Head of caudate nucleus (tissue), 42 donors: Measurements from ENCODE around the gene ADGRG3.
"Not testable (repeated sequence)": the region's sequence is repeated elsewhere in the genome, so short reads cannot be mapped to it uniquely, and the experiment has no call there.

Experiments
- DNase-seq, 42 donors: peaks; one replicate each; pipeline versions ENCODE4 v3.0.0 to v3.0.0-alpha.2; 2020 to 2021; ENCODE audit warnings: mixed read lengths in 7 of 42
- intact Hi-C: fragments of 100-400 bp; cut with DNase I; formaldehyde crosslinking; loops from one replicate; pipeline ENCODE4 v1.15.0; 2022

ADGRG3 gene

GRCh38 chr16:57701759-57702371 lies 33.8 kb downstream of the ADGRG3 start:
- intact Hi-C loops, result no loop called here
- no peak for DNase-seq

DNA sequence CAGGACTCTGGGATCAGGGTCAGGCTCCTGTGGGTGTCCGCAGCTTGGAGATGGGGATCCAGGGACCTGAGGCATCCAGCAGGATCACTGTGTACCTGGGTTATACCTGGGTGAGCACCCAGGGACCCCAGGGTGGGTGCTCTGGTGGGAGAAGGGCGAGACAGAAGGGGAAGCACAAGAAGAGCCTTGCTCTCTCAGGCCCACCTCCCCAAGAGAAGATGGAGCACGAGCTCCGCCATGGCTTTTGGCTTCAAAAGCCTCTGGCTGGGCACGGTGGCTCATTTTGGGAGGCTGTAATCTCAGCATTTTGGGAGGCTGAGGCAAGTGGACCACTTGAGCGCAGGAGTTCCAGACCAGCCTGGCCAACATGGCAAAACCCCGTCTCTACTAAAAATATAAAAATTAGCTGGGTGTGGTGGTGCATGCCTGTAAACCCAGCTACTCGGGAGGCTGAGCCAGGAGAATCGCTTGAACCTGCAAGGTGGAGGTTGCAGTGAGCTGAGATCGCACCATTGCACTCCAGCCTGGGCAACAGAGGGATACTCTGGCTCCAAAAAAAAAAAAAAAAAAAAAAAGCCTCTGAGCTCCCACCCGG lies 35.4 kb downstream of the ADGRG3 start:
- intact Hi-C loops, result no loop called here

DNA sequence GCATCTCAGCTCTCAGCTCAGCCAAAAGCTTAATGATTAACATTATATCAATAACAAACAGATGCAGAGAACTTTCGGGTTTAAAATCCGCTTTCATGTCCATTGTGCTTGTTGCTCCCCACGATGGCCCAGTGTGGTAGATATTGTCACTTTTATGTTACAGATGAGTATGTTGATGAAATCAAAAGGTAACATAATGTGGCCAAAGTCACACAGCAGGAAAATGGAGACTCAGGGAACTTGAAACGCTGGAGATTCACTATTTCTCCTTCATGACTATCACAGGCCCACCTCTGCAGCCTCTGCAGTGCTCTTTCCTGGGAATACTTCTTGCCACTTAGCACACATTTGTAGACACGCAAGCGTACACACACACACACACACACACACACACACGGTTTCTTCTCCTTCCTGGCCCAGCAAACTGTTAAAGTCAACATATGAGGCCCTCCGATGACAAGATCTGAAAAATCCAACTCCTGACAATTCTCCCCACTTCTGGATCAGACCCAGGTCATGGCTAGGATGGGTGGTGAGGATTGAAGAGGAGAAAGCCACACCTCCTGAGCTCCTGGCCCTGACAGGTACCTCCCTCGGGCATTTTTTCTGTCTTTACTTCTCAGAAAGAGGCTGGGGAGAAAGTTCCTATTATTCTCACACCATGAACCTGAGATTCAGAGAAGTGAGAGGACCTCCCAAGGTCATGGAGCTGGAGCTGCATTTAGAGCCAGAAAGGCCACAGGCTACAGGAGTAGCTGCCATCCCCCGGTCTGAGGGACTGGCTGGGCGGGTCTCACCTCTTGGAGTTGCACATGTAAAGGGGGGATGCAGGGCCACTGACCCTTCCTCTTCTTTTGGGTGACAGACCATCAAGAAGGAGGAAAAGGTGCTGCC lies 36.2 kb downstream of the ADGRG3 start:
- intact Hi-C loops, result no loop called here
- no peak for DNase-seq

More for the DNA sequence above, 35.4 kb downstream of the ADGRG3 start:
- DNase-seq, result no peak

DNA sequence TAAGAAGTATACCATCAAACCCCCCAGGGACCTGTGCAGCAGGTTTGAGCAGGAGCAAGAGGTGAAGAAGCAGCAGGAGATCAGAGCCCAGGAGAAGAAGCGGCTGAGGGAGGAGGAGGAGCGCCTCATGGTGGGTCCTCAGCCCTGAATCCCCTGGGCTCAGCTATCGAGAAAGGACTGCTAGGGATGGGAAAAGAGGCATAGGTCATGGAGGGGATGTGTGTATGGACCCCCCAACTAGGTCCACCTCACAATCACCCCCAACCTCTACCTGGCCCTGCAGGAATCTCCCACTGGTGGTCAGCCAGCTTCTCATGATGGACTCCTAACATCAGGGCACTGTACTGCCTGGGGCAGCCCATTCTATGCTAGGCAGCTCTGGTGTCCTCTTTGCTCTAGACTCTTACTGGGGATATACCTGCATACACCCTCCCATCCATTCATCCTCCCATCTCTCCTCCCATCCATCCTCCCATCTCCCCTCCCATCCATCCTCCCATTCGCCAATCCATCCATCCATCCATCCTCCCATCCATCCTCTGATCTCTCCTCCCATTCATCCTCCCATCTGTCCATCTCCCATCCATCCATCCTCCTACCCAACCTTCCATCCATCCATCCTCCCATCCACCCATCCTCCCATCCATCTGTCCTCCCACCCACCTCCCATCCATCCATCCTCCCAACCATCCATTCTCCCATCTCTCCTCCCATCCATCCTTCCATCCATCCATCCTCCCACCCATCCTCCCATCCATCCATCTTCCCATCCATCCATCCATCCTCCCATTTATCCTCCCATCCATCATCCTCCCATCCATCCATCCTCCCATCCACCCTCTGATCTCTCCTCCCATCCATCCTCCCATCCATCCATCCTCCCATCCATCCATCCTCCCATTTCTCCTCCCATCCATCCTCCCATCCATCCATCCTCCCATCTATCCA lies 37.1 kb downstream of the ADGRG3 start:
- DNase-seq, result no peak
- intact Hi-C loops, result no loop called here

GRCh38 chr16:57706717-57707116 lies 38.6 kb downstream of the ADGRG3 start:
- no peak for DNase-seq
- intact Hi-C loops, result no loop called here

DNA sequence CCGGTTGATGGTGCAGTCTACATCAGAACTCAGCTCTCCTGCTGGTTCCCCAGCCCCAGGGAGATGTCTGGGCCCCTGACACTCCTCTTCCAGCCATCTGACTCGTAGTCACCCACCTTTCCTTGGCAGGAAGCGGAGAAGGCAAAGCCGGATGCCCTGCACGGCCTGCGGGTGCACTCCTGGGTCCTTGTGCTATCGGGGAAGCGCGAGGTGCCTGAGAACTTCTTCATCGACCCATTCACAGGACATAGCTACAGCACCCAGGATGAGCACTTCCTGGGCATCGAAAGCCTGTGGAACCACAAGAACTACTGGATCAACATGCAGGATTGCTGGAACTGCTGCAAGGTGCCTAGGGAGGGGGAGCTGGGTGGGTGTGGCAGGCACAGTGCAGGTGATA lies 39.2 kb downstream of the ADGRG3 start:
- no peak for DNase-seq
- intact Hi-C loops, result no loop called here

- intact Hi-C loops, result no loop called here
- DNase-seq, result no peak
Measured at GRCh38 chr16:57708168-57708567, 40.1 kb downstream of the ADGRG3 start.

DNA sequence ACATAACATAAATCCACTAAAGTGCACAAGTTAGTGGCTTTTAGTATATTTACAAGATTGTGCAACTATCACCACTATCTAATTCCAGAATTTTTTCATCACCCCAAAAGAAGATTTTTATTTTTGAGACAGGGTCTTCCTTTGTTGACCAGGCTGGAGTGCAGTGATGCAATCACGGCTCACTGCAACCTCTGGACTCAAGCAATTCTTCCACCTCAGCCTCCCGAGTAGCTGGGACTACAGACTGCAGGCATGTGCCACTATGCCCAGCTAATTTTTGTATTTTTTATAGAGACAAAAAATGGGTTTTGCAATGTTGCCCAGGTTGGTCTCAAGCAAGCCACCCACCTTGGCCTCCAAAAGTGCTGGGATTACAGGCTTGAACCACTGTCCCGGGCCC lies 41.6 kb downstream of the ADGRG3 start:
- no peak for DNase-seq
- intact Hi-C loops, result no loop called here

- peak in 1 of 42 donors; percentile 6 for DNase-seq
- intact Hi-C loops, result no loop called here
Measured at GRCh38 chr16:57711346-57711745, 43.2 kb downstream of the ADGRG3 start.

DNA sequence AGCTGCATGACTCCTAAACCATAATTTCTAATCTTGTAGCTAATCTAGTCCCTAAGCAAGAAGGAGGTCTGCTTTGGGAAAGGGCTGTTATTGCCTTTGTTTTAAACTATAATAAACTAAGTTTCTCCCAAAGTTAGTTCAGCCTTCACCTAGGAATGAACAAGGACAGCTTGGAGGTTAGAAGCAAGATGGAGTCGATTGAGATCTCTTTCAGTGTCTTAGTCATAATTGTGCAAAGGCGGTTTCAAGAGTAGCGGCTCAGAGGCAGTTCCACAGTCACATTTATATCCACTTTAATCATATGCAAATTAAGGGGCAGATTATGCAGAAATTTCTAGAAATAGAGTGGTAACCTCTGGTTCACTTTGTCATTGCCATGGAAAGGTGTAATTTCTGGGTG lies 43.9 kb downstream of the ADGRG3 start:
- DNase-seq, result no peak
- intact Hi-C loops, result no loop called here

DNA sequence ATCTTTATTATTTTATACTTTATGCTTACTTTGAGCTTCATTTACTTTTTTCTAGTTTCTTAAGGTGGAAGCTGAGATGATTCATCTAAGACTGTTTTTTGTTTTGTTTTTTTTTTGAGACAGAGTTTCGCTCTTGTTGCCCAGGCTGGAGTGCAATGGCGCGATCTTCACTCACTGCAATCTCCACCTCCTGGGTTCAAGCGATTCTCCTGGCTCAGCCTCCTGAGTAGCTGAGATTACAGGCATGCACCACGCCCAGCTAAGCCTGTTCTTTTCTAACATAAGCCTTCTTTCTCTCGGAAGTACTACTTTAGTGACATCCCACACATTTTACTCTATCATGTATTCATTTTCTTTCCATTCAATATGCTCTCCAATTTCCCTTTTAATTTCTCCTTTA lies 44.5 kb downstream of the ADGRG3 start:
- DNase-seq, result peak in 8 of 42 donors; percentile 7 to 67 (median 22)
- intact Hi-C loops, result not testable (repeated sequence)

DNA sequence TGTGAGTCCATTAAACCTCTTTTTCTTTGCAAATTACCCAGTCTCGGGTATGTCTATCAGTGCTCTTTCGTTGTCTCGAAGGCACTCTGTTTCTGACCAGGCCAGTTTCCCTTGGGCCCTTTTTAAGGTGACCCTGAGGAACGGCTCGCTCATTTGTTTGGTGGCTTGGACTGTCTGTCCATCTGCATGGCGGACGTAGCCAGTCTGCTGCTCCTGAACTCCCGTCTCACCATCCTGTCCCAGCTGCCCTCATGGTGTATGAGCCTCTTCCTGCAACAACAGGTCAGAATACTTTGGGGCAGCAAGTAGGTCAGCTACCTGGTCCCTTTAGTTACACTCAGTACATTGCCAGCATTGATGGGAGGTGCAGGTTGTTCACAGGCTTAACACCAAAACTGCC lies 45.5 kb downstream of the ADGRG3 start:
- intact Hi-C loops, result no loop called here

GRCh38 chr16:57714047-57714446 lies 45.9 kb downstream of the ADGRG3 start:
- intact Hi-C loops, result no loop called here
- no peak for DNase-seq

More for the DNA sequence above, 45.5 kb downstream of the ADGRG3 start:
- DNase-seq, result no peak

- intact Hi-C loops, result loop anchor here (10.0 kb wide), 1 partner anchor 125 kb away; no protein-coding TSS in a partner anchor
- peak in 40 of 42 donors; percentile 27 to 79 (median 60) for DNase-seq
Measured at GRCh38 chr16:57720142-57720575, 52.1 kb downstream of the ADGRG3 start.

DNA sequence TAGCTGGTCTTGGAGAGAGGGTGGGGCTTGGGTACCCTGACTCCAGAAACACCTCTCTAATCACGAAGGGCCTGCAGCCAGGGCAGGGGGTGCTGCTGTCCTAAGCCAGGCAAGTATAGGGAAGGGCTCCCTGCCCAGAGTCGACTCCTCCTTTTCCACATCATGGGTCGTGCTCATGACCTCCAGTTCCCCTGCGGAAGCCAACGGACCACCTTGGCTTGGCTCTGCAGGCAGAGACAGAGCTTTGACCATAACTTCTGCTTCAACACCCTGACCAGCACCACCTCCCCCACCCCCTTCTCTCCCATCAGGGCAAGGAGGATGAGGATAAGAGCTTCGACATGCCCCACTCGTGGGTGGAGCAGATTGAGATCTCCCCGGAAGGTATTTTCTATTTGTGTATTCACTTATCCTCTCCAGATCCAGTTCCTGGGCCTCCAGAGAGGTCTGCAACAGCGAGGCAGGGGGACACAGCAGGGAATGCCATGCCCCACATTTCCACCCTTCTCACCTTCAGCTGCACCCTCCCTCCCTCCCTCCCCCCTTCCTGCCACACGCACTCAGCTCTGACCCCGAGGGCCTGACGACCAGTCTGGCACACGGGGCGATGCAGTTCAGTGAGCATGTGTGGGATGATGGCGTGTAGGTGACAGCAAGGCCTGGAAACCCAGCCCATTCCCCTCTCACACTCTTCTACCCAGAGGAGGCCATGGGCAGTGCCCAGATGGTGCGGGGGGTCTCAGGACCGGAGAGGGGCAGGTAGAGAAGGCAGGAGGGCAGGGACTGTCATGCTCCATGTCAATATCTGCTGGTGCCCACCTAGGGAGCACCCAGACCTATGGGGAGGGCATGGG lies 53.5 kb downstream of the ADGRG3 start:
- DNase-seq, result no peak
- intact Hi-C loops, result loop anchor here (10.0 kb wide), 1 partner anchor 127 kb away; no protein-coding TSS in a partner anchor

GRCh38 chr16:57722210-57722499 lies 54.0 kb downstream of the ADGRG3 start:
- intact Hi-C loops, result loop anchor here (10.0 kb wide), 1 partner anchor 127 kb away; no protein-coding TSS in a partner anchor
- DNase-seq, result no peak

GRCh38 chr16:57722651-57723050 lies 54.5 kb downstream of the ADGRG3 start:
- intact Hi-C loops, result loop anchor here (10.0 kb wide), 1 partner anchor 128 kb away; no protein-coding TSS in a partner anchor
- DNase-seq, result no peak

- intact Hi-C loops, result loop anchor here (10.0 kb wide), 1 partner anchor 128 kb away; no protein-coding TSS in a partner anchor
- DNase-seq, result no peak
Measured at GRCh38 chr16:57723170-57723569, 55.1 kb downstream of the ADGRG3 start.
